ENCODE measurements around the gene PLPPR3. TPM values are rescaled to one million over a fixed set of nuclear protein-coding genes. Genes with fewer than 3 reads are reported as not detected.
"Not testable (repeated sequence)": the region's sequence is repeated elsewhere in the genome, so short reads cannot be mapped to it uniquely, and the experiment has no call there.

The PLPPR3 gene
- total RNA-seq, 2 experiments from 2014 or later = not detected

- peaks cover 5% of the 10 kb centered on the region for H3K27me3 Mint-ChIP-seq
- no peak for ATAC-seq
- H3K4me3 Mint-ChIP-seq = no peak overlapping the region
- H3K27ac Mint-ChIP-seq = no peak overlapping the region
- no peaks in the 10 kb centered on the region for H3K9me3 Mint-ChIP-seq (ENCODE audit: low read depth)
- CTCF ChIA-PET = no interaction called here
- no peak for DNase-seq
- H3K36me3 Mint-ChIP-seq = no peaks in the 10 kb centered on the region
- peaks cover 3% of the 10 kb centered on the region for H3K4me1 Mint-ChIP-seq
Measured at GRCh38 chr19:831407-832369, 9.9 kb upstream of the PLPPR3 start.

- DNase-seq = no peak
- Mint-ChIP-seq H3K27me3 (no peaks in the 10 kb centered on the region), H3K36me3 (no peaks in the 10 kb centered on the region), H3K4me1 (no peaks in the 10 kb centered on the region), H3K27ac (no peak overlapping the region), H3K9me3 (ENCODE audit: low read depth) (no peaks in the 10 kb centered on the region), H3K4me3 (no peak overlapping the region)
- CTCF ChIA-PET = no interaction called here
- ATAC-seq = no peak
Measured at GRCh38 chr19:829129-829758, 7.5 kb upstream of the PLPPR3 start.

DNA sequence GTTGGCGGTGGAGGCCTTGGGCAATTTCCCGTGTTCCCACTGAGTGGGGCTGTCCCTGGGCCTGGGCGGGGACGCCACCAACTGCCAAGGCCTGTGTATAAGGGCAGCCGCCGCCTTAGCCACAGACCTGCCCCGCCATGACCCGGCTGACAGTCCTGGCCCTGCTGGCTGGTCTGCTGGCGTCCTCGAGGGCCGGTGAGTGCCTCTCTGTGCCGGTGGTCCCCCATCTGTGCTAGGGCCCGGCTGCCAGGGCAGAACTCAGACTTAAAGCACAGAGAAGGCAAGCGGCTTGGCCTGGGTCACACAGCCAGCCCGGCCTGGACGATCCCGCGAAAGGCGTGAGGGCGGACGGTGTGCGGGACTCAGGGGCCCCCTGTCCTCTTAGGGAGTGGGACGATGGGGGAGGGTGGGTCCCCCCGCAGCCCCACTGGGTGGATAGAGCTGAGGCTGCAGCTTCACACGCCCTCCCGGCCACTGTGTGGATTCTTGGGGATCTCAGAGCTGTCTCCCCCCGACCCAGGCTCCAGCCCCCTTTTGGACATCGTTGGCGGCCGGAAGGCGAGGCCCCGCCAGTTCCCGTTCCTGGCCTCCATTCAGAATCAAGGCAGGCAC, 6.1 kb upstream of the PLPPR3 start, which contains the start of gene AZU1:
Gene AZU1, plus strand, starts transcription at position 128 of the 612 bp plus-strand sequence. Its CDS starts 10 bp downstream, at position 138.
- Mint-ChIP-seq H3K27me3 (peaks cover 12% of the 10 kb centered on the region), H3K36me3 (no peaks in the 10 kb centered on the region), H3K4me1 (no peaks in the 10 kb centered on the region), H3K27ac (no peak within 1 kb of the TSS), H3K9me3 (ENCODE audit: low read depth) (no peaks in the 10 kb centered on the region), H3K4me3 (no peak within 1 kb of the TSS)
- ATAC-seq = no peak
- no peak for DNase-seq
- CTCF ChIA-PET = no interaction called here

DNA sequence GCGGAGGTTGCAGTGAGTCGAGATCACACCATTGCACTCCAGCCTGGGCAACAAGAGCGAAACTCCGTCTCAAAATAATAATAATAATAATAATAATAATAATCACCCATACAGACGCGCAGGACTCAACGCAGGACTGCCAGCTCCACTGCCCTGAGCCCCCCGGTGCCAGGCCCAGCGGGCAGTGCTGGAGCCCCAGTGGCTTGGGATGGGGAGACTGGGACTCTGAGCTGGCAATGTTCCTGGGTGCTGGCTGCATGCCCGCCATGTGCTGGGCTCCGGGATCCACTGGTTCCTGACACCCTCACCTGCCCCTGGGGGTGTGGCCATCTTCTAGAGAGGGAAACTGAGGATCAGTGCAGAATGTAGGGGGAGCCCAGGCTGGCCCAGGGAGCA, 5.6 kb upstream of the PLPPR3 start:
- no peaks in the 10 kb centered on the region for H3K9me3 Mint-ChIP-seq (ENCODE audit: low read depth)
- CTCF ChIA-PET = no interaction called here
- no peak overlapping the region for H3K4me3 Mint-ChIP-seq
- ATAC-seq = no peak
- no peaks in the 10 kb centered on the region for H3K36me3 Mint-ChIP-seq
- no peaks in the 10 kb centered on the region for H3K4me1 Mint-ChIP-seq
- peaks cover 15% of the 10 kb centered on the region for H3K27me3 Mint-ChIP-seq
- no peak for DNase-seq
- H3K27ac Mint-ChIP-seq = no peak overlapping the region

- peaks cover 15% of the 10 kb centered on the region for H3K27me3 Mint-ChIP-seq
- H3K9me3 Mint-ChIP-seq (ENCODE audit: low read depth) = no peaks in the 10 kb centered on the region
- DNase-seq (no peak), ATAC-seq (no peak)
- no peaks in the 10 kb centered on the region for H3K36me3 Mint-ChIP-seq
- H3K4me1 Mint-ChIP-seq = no peaks in the 10 kb centered on the region
- H3K4me3 Mint-ChIP-seq = no peak overlapping the region
- H3K27ac Mint-ChIP-seq = no peak overlapping the region
- CTCF ChIA-PET = no interaction called here
Measured at GRCh38 chr19:825897-826644, 4.3 kb upstream of the PLPPR3 start.

GRCh38 chr19:824885-825284, 3.1 kb upstream of the PLPPR3 start:
- H3K4me1 Mint-ChIP-seq = no peaks in the 10 kb centered on the region

GRCh38 chr19:823565-824121, 1.9 kb upstream of the PLPPR3 start:
- no peaks in the 10 kb centered on the region for H3K36me3 Mint-ChIP-seq
- ATAC-seq (no peak), DNase-seq (no peak)
- CTCF ChIA-PET = interaction anchor here (0.7 kb wide), 1 partner anchor 149 kb away, joined by 3 read pairs; no protein-coding TSS in a partner anchor
- H3K27ac Mint-ChIP-seq = no peak overlapping the region
- H3K4me3 Mint-ChIP-seq = no peak overlapping the region
- peaks cover 17% of the 10 kb centered on the region for H3K27me3 Mint-ChIP-seq
- H3K4me1 Mint-ChIP-seq = no peaks in the 10 kb centered on the region
- H3K9me3 Mint-ChIP-seq (ENCODE audit: low read depth) = no peaks in the 10 kb centered on the region

More at GRCh38 chr19:824885-825284, 3.1 kb upstream of the PLPPR3 start:
- Mint-ChIP-seq H3K36me3 (no peaks in the 10 kb centered on the region), H3K27ac (no peak overlapping the region), H3K27me3 (peaks cover 17% of the 10 kb centered on the region), H3K9me3 (ENCODE audit: low read depth) (no peaks in the 10 kb centered on the region), H3K4me3 (no peak overlapping the region)
- CTCF ChIA-PET = interaction anchor here (0.6 kb wide), 1 partner anchor 699 kb away, joined by 3 read pairs; no protein-coding TSS in a partner anchor
- DNase-seq = no peak
- no peak for ATAC-seq

DNA sequence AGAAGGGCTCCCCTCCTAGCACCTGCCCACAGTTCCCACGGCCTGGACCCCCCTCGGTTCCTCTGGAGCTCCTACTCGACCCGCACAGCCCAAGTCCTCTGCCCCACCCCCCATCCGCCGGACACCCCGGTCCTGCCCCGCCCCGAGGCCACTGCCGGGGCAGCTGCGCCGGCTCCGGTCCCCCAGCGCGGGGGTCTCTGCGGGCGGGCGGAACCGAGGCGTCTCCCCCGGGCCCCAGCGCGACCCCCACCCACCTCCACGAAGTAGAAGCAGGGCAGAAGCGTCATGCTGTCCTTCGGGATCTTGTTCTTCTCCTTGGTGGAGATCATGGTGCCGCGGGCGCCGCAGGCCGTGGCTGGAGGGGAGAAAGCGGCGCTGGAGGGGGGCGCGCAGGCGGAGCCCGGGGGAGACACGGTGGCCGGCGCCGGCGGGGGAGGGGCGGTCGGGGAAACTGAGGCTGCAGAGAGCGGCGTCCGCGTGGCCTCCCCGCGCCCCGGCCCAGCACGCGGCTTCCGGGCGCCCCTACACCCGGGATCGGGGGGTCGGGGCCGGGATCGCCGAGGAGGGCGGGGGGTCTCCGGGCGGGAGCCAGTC, 427 bp downstream of the PLPPR3 start:
- H3K36me3 Mint-ChIP-seq = peaks cover 4% of the 10 kb centered on the region
- ATAC-seq (no peak), DNase-seq (no peak)
- CTCF ChIA-PET = no interaction called here
- H3K4me3 Mint-ChIP-seq = no peak overlapping the region
- no peaks in the 10 kb centered on the region for H3K4me1 Mint-ChIP-seq
- H3K9me3 Mint-ChIP-seq (ENCODE audit: low read depth) = no peaks in the 10 kb centered on the region
- no peak overlapping the region for H3K27ac Mint-ChIP-seq
- peaks cover 17% of the 10 kb centered on the region for H3K27me3 Mint-ChIP-seq

GRCh38 chr19:820212-820611, 1.5 kb downstream of the PLPPR3 start:
- not testable (repeated sequence) for ATAC-seq; H3K4me1 Mint-ChIP-seq; H3K4me3 Mint-ChIP-seq; H3K9me3 Mint-ChIP-seq (ENCODE audit: low read depth); H3K27ac Mint-ChIP-seq; DNase-seq
- H3K27me3 Mint-ChIP-seq = peaks cover 17% of the 10 kb centered on the region
- H3K36me3 Mint-ChIP-seq = peaks cover 11% of the 10 kb centered on the region
- CTCF ChIA-PET = interaction anchor here (0.6 kb wide), 1 partner anchor 127 kb away, joined by 3 read pairs; no protein-coding TSS in a partner anchor

DNA sequence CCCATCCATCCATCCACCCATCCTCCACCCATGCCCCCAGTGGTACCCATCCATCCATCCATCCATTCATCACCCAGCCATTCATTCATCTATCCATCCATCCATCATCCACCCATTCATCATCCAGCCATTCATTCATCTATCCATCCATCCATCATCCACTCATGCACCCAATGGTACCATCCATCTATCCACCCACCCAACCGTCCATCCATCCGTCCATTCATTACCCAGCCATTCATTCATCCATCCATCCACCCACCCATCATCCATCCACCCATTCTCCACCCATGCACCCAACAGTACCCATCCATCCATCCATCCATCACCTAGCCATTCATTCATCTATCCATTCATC, 5.3 kb downstream of the PLPPR3 start:
- H3K4me1 Mint-ChIP-seq = no peaks in the 10 kb centered on the region
- ATAC-seq = no peak
- peaks cover 26% of the 10 kb centered on the region for H3K36me3 Mint-ChIP-seq
- peaks cover 2% of the 10 kb centered on the region for H3K27me3 Mint-ChIP-seq
- H3K4me3 Mint-ChIP-seq = no peak overlapping the region
- CTCF ChIA-PET = no interaction called here
- H3K9me3 Mint-ChIP-seq (ENCODE audit: low read depth) = no peaks in the 10 kb centered on the region
- no peak overlapping the region for H3K27ac Mint-ChIP-seq
- DNase-seq = no peak

DNA sequence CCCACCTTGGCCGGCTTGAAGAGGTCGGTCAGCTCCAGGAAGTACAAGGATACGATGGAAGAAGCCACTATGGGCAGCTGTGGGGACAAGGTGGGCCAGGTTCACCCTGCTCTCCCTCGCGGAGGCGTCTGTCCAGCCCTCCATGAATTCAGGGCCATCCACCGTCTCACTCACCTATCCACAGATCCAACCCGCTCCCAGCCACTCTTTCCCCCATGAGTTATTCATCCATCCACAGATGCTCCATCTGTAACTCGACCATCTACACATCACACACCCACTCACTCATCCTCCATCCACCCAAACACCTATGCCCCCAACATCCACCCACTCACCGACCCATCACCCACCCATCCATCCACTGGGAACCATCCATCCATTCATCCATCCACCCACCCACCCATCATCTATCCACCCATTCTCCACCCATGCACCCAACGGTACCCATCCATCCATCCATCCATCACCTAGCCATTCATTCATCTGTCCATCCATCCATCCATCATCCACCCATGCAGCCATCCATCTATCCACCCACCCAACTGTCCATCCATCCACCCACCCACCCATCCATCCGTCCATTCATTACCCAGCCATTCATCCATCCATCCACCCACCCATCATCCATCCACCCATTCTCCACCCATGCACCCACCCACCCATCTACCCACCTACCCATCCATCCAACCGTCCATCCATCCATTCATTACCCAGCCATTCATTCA, 5.8 kb downstream of the PLPPR3 start:
- Mint-ChIP-seq H3K4me3 (no peak overlapping the region), H3K36me3 (peaks cover 30% of the 10 kb centered on the region), H3K9me3 (ENCODE audit: low read depth) (no peaks in the 10 kb centered on the region), H3K4me1 (no peaks in the 10 kb centered on the region), H3K27me3 (peaks cover 2% of the 10 kb centered on the region), H3K27ac (no peak overlapping the region)
- CTCF ChIA-PET = no interaction called here
- peak; percentile 3 for ATAC-seq
- DNase-seq = no peak

DNA sequence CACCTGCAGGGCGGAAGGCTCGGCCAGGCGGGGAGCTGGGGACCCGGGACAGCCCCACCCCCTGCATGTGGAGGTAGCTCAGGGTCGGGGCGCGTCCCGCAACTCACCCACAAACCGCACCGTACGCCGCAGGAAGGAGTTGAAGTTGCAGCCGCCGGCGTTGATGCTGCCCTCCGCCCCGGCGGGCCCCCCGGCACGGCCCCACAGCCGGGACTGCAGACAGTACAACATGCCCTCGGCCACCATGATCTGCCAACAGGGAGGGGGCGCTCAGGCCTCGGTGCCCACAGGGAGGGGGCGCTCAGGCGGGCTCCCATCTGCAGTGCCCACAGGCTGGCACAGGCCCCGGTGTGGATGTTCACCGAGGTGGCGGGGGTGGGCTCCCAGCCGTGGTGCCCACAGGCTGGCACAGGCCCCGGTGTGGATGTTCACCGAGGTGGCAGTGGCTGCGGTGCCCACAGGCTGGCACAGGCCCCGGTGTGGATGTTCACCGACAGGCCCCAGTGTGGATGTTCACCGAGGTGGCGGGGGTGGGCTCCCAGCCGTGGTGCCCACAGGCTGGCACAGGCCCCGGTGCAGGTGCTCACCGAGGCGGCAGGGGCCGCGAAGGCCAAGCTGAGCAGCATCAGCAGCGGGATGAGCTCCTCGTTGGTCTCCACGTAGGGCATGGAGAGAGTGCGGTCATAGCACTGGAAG, 6.5 kb downstream of the PLPPR3 start:
- Mint-ChIP-seq H3K27me3 (no peaks in the 10 kb centered on the region), H3K36me3 (peaks cover 32% of the 10 kb centered on the region), H3K4me1 (no peaks in the 10 kb centered on the region), H3K27ac (no peak overlapping the region), H3K9me3 (ENCODE audit: low read depth) (no peaks in the 10 kb centered on the region), H3K4me3 (no peak overlapping the region)
- peak; percentile 2 for ATAC-seq
- CTCF ChIA-PET = no interaction called here
- no peak for DNase-seq
